ENCODE results near the gene E2F4. TPM values are rescaled to one million over a fixed set of nuclear protein-coding genes. Genes with fewer than 3 reads are reported as not detected.

The E2F4 gene
- total and polyA plus RNA-seq, 8 donors = 32.8 to 304 (median 42.1) TPM

DNA sequence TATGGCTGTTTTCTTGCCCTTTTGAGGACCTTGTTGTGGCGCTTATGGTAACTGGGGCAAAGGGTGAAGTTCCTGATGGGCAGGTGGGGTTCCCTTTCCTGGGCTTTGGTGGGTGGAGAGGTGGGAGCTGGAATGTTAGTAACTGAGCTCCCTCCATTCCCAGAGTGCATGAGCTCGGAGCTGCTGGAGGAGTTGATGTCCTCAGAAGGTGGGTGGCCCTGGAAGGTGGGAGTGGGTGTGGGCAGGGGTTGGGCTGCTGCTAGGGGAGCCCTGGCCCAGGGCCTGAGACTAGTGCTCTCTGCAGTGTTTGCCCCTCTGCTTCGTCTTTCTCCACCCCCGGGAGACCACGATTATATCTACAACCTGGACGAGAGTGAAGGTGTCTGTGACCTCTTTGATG lies 5.7 kb downstream of the E2F4 start:
- 58 to 75% (median 65%) methylated on average over 3 to 6 of the region's 6 CpGs for WGBS, 5 donors
- H3K27ac ChIP-seq = peak overlapping the region; percentile 62 to 88 (median 83)
- no peak overlapping the region for H3K4me3 ChIP-seq
- H3K36me3 ChIP-seq = peaks cover 58 to 96% (median 76%) of the 10 kb centered on the region in 4 donors
- no peaks in the 10 kb centered on the region for H3K27me3 ChIP-seq
- peaks cover 28 to 69% (median 50%) of the 10 kb centered on the region in 4 donors for H3K4me1 ChIP-seq
- no peaks in the 10 kb centered on the region for H3K9me3 ChIP-seq
- TF ChIP-seq POLR2AphosphoS5 (IDR thresholded peaks at IDR 0.05) (no peak), POLR2A (IDR thresholded peaks at IDR 0.05) (no peak), EP300 (IDR thresholded peaks at IDR 0.05) (no peak)
- TF ChIP-seq, protein P1, sequence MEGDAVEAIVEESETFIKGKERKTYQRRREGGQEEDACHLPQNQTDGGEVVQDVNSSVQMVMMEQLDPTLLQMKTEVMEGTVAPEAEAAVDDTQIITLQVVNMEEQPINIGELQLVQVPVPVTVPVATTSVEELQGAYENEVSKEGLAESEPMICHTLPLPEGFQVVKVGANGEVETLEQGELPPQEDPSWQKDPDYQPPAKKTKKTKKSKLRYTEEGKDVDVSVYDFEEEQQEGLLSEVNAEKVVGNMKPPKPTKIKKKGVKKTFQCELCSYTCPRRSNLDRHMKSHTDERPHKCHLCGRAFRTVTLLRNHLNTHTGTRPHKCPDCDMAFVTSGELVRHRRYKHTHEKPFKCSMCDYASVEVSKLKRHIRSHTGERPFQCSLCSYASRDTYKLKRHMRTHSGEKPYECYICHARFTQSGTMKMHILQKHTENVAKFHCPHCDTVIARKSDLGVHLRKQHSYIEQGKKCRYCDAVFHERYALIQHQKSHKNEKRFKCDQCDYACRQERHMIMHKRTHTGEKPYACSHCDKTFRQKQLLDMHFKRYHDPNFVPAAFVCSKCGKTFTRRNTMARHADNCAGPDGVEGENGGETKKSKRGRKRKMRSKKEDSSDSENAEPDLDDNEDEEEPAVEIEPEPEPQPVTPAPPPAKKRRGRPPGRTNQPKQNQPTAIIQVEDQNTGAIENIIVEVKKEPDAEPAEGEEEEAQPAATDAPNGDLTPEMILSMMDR (IDR thresholded peaks at IDR 0.05) = no peak
- no peak for DNase-seq
- intact Hi-C loops (cut with DNase I; ENCODE audit: low total_unique reads) = no loop called here

DNA sequence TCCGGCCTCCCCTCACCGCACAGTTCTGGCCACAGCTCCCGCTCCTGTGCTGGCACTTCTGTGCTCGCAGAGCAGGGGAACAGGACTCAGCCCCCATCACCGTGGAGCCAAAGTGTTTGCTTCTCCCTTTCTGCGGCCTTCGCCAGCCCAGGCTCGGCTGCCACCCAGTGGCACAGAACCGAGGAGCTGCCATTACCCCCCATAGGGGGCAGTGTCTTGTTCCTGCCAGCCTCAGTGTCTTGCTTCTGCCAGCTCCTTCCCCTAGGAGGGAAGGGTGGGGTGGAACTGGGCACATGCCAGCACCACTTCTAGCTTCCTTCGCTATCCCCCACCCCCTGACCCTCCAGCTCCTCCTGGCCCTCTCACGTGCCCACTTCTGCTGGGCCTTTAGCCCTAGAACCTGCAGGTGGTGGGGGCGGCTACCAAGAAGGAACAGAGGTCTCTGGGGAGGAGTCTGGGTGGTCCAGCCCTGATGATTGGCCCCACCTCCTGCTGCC lies 6.3 kb downstream of the E2F4 start:
- Histone ChIP-seq H3K4me3 (peak overlapping the region in 1 of 4 donors; percentile 61), H3K27me3 (no peaks in the 10 kb centered on the region), H3K9me3 (no peaks in the 10 kb centered on the region), H3K36me3 (peaks cover 63 to 99% (median 81%) of the 10 kb centered on the region in 4 donors), H3K27ac (peak overlapping the region; percentile 62 to 88 (median 83)), H3K4me1 (peaks cover 22 to 64% (median 45%) of the 10 kb centered on the region in 4 donors)
- peak; percentile 68 to 76 for DNase-seq
- WGBS, 5 donors = 31 to 42% (median 41%) methylated on average over 8 to 12 of the region's 12 CpGs
- TF ChIP-seq POLR2A (IDR thresholded peaks at IDR 0.05) (no peak), EP300 (IDR thresholded peaks at IDR 0.05) (no peak), POLR2AphosphoS5 (IDR thresholded peaks at IDR 0.05) (peak in 1 of 3 donors; percentile 15)
- TF ChIP-seq, protein P1 (IDR thresholded peaks at IDR 0.05) = peak in 5 of 7 experiments; percentile 28 to 71 (median 64)
- intact Hi-C loops (cut with DNase I; ENCODE audit: low total_unique reads) = no loop called here

DNA sequence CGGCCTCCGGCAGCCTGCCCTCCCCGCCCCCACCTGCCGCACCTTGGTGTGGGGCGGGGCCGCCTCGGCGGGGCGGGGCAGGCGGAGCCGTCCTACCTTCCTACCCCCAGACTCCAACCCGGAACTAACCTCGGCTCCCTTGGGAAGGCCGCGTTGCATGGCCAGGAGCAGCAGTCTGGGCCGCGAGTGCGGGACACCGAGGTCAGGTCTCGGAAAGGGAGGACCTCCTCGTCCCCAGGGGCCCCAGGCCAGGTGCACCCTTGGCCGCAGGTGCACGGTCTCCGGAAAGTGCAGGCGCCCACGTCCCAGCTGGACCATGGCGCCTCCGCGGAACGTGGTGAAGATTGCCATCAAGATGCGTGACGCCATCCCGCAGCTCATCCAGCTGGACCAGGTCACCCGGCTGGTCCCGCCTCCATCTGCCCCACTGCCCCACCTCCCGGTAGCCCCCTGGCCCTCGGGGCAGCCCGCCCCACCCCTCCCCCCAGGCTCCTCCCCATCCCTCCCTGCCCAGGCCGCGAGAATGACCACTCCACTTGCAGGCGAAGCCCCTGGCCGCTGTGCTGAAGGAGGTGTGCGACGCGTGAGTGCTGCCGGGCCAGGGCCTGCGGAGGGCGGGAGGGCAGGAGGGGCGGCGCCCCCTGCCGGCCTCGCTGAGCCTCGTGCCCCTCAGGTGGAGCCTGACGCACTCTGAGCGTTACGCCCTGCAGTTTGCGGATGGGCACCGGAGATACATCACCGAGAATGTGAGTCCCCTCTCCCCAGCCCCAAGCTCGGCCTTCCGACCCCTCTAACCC lies 7.3 kb downstream of the E2F4 start, which contains the start of gene ELMO3:
Gene ELMO3 (plus strand): TSS at position 121 of the 797 bp plus-strand sequence. CDS start 196 bp downstream, at position 317.
- Histone ChIP-seq H3K36me3 (peaks cover 69 to 99% (median 83%) of the 10 kb centered on the region in 4 donors), H3K27me3 (no peaks in the 10 kb centered on the region), H3K27ac (peak within 1 kb of the TSS; percentile 77 to 90 (median 84)), H3K4me1 (peaks cover 15 to 54% (median 35%) of the 10 kb centered on the region in 4 donors), H3K9me3 (no peaks in the 10 kb centered on the region), H3K4me3 (peak within 1 kb of the TSS; percentile 38 to 61 (median 46))
- intact Hi-C loops (cut with DNase I; ENCODE audit: low total_unique reads) = no loop called here
- WGBS, 5 donors = 24 to 58% (median 32%) methylated on average over 20 to 61 of the region's 61 CpGs
- TF ChIP-seq EP300 (IDR thresholded peaks at IDR 0.05) = no peak
- peak in 1 of 4 donors; percentile 47 for TF ChIP-seq POLR2A (IDR thresholded peaks at IDR 0.05)
- TF ChIP-seq, protein P1 (IDR thresholded peaks at IDR 0.05) = peak in 4 of 7 experiments; percentile 9 to 41 (median 31)
- peak in 2 of 3 donors; percentile 91 to 92 for TF ChIP-seq POLR2AphosphoS5 (IDR thresholded peaks at IDR 0.05)
- DNase-seq = peak; percentile 86 to 90

DNA sequence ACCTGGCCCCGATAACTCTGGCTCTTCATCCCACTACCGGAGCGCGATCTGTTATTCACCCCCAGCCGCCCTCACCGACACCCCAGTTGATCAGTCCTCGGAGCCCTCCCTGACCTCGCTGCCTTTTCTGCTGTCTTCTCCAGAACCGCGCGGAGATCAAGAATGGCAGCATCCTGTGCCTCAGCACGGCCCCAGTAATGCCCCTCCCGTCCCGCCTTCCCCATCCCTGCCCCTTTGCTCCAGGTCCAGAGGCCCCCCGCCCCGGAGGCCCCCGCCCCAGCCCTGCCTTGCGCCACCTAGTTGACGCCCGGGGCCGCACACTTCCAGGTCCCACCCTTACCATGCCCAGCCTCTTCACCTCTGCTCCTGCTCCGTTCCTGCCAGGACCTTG lies 7.8 kb downstream of the E2F4 start:
- H3K9me3 ChIP-seq = no peaks in the 10 kb centered on the region
- 27 to 52% (median 33%) methylated on average over 19 to 22 of the region's 22 CpGs for WGBS, 5 donors
- TF ChIP-seq, protein P1 (IDR thresholded peaks at IDR 0.05) = peak in 1 of 7 experiments; percentile 4
- TF ChIP-seq EP300 (IDR thresholded peaks at IDR 0.05) (no peak), POLR2AphosphoS5 (IDR thresholded peaks at IDR 0.05) (no peak)
- intact Hi-C loops (cut with DNase I; ENCODE audit: low total_unique reads) = no loop called here
- peaks cover 15 to 48% (median 31%) of the 10 kb centered on the region in 4 donors for H3K4me1 ChIP-seq
- H3K36me3 ChIP-seq = peaks cover 63 to 99% (median 83%) of the 10 kb centered on the region in 4 donors
- DNase-seq = peak in 1 of 2 donors; percentile 59
- H3K27me3 ChIP-seq = no peaks in the 10 kb centered on the region
- H3K4me3 ChIP-seq = peak overlapping the region; percentile 38 to 61 (median 46)
- peak overlapping the region; percentile 77 to 90 (median 84) for H3K27ac ChIP-seq

All from stomach (tissue), 9 donors.